K562 (cell line): ENCODE results near the gene TUBB2A. TPM values are rescaled to one million over a fixed set of nuclear protein-coding genes. Genes with fewer than 3 reads are reported as not detected.

Source experiments
- BDP1 ChIP-seq: IDR thresholded peaks from 3 replicates; pipeline ENCODE4 v1.6.1; 2011; ENCODE audit not compliant: insufficient read length, insufficient read depth
- BHLHE40 ChIP-seq: IDR thresholded peaks from 2 replicates; pipeline ENCODE4 v1.6.1; 2011; ENCODE audit warnings: low read length, improper control_type of control experiment
- CCAR2 ChIP-seq: fragments of 200-400 bp; formaldehyde crosslinking; IDR thresholded peaks from 2 replicates; pipeline ENCODE4 v1.6.1; 2017; ENCODE audit warnings: mild to moderate bottlenecking, low read depth, low read length
- HNRNPLL ChIP-seq: fragments of 200-400 bp; formaldehyde crosslinking; IDR thresholded peaks from 2 replicates; pipeline ENCODE4 v1.6.1; 2017; ENCODE audit warnings: low read length, low read depth, mild to moderate bottlenecking; ENCODE audit not compliant: poor library complexity, severe bottlenecking
- MEF2D ChIP-seq: conservative IDR thresholded peaks from 2 replicates; pipeline ENCODE4 v1.6.1; 2016; ENCODE audit warnings: low read depth, missing genetic modification characterization, missing compliant biosample characterization
- SNRNP70 ChIP-seq: fragments of 200-400 bp; formaldehyde crosslinking; optimal IDR thresholded peaks from 2 replicates; pipeline ENCODE3; 2017; ENCODE audit warnings: low read depth, low read length
- ZEB2 ChIP-seq: fragments of 450-650 bp; IDR thresholded peaks from 2 replicates; pipeline ENCODE4 v1.6.1; 2016
- ZNF407 ChIP-seq: fragments of 450-650 bp; IDR thresholded peaks from 2 replicates; pipeline ENCODE4 v1.6.1; 2016; ENCODE audit warnings: low read depth
- ZNF699 ChIP-seq: fragments of 250-450 bp; sonication (Bioruptor Pico); IDR thresholded peaks from 2 replicates; pipeline ENCODE4 v1.8.0; 2021; ENCODE audit warnings: mild to moderate bottlenecking, moderate library complexity; ENCODE audit not compliant: insufficient replicate concordance
- ZNF740 ChIP-seq, 3 experiments: fragments of 200-800 bp in 1 of 3; sonication (Bioruptor generic) in 1 of 3; sonication (generic) in 1 of 3; formaldehyde crosslinking in 1 of 3; IDR thresholded peaks; 2 replicates each; pipeline versions ENCODE4 v1.6.1 to v1.8.0; 2016 to 2022; ENCODE audit warnings: mild to moderate bottlenecking in 2 of 3, missing compliant biosample characterization in 2 of 3, missing genetic modification characterization in 2 of 3, missing genetic modification reagents in 1 of 3
- polyA plus RNA-seq, 8 experiments: library from polyadenylated mRNA; depleted of rRNA in 4 of 8; stranded (reverse) in 5 of 8; unstranded in 3 of 8; fragments of >200 nt; fragmentation: Nextera tagmentation in 2 of 8; fragmentation: Illumina TruSeq in 1 of 8; extraction: Ambion mirVana in 2 of 8; extraction: Trizol in 1 of 8; gene quantifications; 2 replicates each; pipeline versions ENCODE4 v1.2.1 to v1.2.3, GENCODE V29; 2011 to 2014; ENCODE audit warnings: inconsistent platforms in 1 of 8, missing spikeins in 1 of 8
- total RNA-seq, 7 experiments: library from RNA; depleted of rRNA in 6 of 7; stranded (reverse); fragments of >200 nt in 6 of 7; fragmentation: Illumina TruSeq in 2 of 7; extraction: Trizol in 2 of 7; gene quantifications; 2 replicates each; pipeline versions ENCODE4 v1.2.1 to v1.2.3, GENCODE V29; 2011 to 2021; ENCODE audit warnings: low replicate concordance in 1 of 7
- TF ChIP-seq, protein P1 (sequence below): fragments of 450-650 bp; IDR thresholded peaks from 2 replicates; pipeline ENCODE4 v1.7.1; 2018; ENCODE audit warnings: mild to moderate bottlenecking, low read depth; ENCODE audit not compliant: partially characterized antibody
- TF ChIP-seq, protein P2 (sequence below): fragments of 250-450 bp; sonication (Bioruptor Pico); IDR thresholded peaks from 2 replicates; pipeline ENCODE4 v1.5.0; 2021

The TUBB2A gene
- total and polyA plus RNA-seq, 9 of the 15 experiments (the other 6 are each of a cell fraction or from before 2014, with no cell fraction given) = 3.6 to 92.1 (median 45.6) TPM

DNA sequence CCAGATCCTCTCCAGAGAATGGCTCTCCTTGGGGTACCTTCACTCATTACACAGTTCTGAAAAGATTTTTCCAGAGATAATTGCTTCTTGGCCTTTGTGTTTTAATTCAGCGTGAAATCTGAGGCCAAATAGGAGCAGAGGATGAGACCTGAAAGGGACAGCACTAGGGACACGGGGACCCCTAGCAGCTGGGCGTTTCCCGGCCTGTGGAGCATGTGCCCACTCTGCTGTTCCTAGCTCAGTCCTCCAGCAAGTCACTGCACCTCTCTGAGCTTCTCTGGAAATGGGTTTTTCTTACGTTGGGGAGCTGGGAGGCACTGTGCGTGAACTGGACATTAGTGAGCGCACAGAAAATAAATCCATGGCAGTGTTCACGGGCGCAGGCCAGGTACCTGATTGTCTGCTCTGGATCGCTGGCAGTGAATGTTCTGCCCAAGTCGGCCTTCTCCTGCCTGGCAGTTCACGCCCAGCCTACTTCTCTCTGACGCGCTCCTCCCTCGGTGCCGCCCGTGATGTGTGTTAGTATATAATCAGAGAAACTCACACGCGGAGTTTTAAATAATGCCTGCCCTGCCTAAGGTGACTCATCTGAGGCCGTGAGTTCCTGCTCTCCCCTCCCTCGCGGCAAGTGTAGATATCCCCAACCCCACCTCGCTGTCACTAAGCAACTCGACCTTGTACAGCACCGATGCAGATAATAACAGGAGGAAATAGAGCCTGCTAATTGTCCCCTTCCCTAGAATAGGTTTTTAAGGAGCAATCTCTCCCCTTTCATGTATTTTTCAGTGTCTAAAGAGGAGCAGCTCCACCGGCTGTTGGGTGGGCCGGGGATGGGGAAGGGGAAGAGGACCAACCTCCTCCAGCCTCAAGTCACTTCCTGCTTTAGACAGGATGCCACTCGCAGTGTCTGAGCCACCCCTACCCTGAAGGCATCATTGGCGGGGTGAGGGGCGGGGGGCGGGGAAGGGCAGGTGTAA, 2.7 kb upstream of the TUBB2A start (continued):
- TF ChIP-seq, protein P1, sequence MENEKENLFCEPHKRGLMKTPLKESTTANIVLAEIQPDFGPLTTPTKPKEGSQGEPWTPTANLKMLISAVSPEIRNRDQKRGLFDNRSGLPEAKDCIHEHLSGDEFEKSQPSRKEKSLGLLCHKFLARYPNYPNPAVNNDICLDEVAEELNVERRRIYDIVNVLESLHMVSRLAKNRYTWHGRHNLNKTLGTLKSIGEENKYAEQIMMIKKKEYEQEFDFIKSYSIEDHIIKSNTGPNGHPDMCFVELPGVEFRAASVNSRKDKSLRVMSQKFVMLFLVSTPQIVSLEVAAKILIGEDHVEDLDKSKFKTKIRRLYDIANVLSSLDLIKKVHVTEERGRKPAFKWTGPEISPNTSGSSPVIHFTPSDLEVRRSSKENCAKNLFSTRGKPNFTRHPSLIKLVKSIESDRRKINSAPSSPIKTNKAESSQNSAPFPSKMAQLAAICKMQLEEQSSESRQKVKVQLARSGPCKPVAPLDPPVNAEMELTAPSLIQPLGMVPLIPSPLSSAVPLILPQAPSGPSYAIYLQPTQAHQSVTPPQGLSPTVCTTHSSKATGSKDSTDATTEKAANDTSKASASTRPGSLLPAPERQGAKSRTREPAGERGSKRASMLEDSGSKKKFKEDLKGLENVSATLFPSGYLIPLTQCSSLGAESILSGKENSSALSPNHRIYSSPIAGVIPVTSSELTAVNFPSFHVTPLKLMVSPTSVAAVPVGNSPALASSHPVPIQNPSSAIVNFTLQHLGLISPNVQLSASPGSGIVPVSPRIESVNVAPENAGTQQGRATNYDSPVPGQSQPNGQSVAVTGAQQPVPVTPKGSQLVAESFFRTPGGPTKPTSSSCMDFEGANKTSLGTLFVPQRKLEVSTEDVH = peak; percentile 16
- no peak for TF ChIP-seq ZNF407
- TF ChIP-seq ZNF740 (CRISPR knock-in tag; IDR thresholded peaks at IDR 0.05) = no peak
- no peak for TF ChIP-seq ZNF740 (tag; IDR thresholded peaks at IDR 0.05)
- TF ChIP-seq CCAR2 = no peak
- no peak for TF ChIP-seq MEF2D (tag)
- no peak for TF ChIP-seq ZNF699 (CRISPR knock-in tag)
- peak; percentile 57 for TF ChIP-seq HNRNPLL
- TF ChIP-seq SNRNP70 = no peak
- TF ChIP-seq BHLHE40 = peak; percentile 80
- no peak for TF ChIP-seq BDP1
- TF ChIP-seq, protein P2, sequence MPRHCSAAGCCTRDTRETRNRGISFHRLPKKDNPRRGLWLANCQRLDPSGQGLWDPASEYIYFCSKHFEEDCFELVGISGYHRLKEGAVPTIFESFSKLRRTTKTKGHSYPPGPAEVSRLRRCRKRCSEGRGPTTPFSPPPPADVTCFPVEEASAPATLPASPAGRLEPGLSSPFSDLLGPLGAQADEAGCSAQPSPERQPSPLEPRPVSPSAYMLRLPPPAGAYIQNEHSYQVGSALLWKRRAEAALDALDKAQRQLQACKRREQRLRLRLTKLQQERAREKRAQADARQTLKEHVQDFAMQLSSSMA = no peak
- peak; percentile 74 for TF ChIP-seq ZEB2
